ENCODE results near the gene OTOA.

- TF ChIP-seq, protein P1, sequence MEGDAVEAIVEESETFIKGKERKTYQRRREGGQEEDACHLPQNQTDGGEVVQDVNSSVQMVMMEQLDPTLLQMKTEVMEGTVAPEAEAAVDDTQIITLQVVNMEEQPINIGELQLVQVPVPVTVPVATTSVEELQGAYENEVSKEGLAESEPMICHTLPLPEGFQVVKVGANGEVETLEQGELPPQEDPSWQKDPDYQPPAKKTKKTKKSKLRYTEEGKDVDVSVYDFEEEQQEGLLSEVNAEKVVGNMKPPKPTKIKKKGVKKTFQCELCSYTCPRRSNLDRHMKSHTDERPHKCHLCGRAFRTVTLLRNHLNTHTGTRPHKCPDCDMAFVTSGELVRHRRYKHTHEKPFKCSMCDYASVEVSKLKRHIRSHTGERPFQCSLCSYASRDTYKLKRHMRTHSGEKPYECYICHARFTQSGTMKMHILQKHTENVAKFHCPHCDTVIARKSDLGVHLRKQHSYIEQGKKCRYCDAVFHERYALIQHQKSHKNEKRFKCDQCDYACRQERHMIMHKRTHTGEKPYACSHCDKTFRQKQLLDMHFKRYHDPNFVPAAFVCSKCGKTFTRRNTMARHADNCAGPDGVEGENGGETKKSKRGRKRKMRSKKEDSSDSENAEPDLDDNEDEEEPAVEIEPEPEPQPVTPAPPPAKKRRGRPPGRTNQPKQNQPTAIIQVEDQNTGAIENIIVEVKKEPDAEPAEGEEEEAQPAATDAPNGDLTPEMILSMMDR (IDR thresholded peaks at IDR 0.05; ENCODE audit: extremely low read depth in 1 of 2, insufficient read depth in 1 of 2, low read depth in 1 of 2, low read length in 2 of 2) = no peak
- TF ChIP-seq EZH2 (IDR thresholded peaks at IDR 0.05; ENCODE audit: borderline replicate concordance, low read depth, low read length, severe bottlenecking) (no peak), POLR2A (IDR thresholded peaks at IDR 0.05; ENCODE audit: low read depth, low read length) (no peak), MYC (IDR thresholded peaks at IDR 0.05; ENCODE audit: low read depth, low read length) (no peak), POLR2AphosphoS5 (IDR thresholded peaks at IDR 0.05; ENCODE audit: insufficient read depth, low read depth, low read length) (no peak), GATA2 (IDR thresholded peaks at IDR 0.05; ENCODE audit: insufficient read depth, insufficient read length, low read depth, low read length) (no peak), FOS (IDR thresholded peaks at IDR 0.05; ENCODE audit: borderline replicate concordance, insufficient read depth, low read length) (no peak), JUN (IDR thresholded peaks at IDR 0.05; ENCODE audit: borderline replicate concordance, insufficient read depth, insufficient read length, low read depth) (no peak)
- TF ChIP-seq, protein P2, sequence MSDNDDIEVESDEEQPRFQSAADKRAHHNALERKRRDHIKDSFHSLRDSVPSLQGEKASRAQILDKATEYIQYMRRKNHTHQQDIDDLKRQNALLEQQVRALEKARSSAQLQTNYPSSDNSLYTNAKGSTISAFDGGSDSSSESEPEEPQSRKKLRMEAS (IDR thresholded peaks at IDR 0.05; ENCODE audit: insufficient read depth, insufficient read length) = no peak
Observed at GRCh38 chr16:21646091-21646490, 17.7 kb upstream of the OTOA start.

Measured in endothelial cell of umbilical vein (primary cell).